HepG2 (cell line): ENCODE measurements around the gene DLL1. TPM values are rescaled to one million over a fixed set of nuclear protein-coding genes. Genes with fewer than 3 reads are reported as not detected.

Experiments used
- ATAC-seq: fragments of 200-7000 bp; cut with Tn5 transposase; 3 replicates; pipeline ENCODE4 v1.9.1; 2020; ENCODE audit warnings: mild to moderate bottlenecking, moderate library complexity
- BruUV-seq: library from RNA; stranded (reverse); fragments of 400-500 nt; replicated peaks from 2 replicates; lab custom pipeline; 2021; lab: Mats Ljungman, UMichigan
- CTCF ChIA-PET: fragments of 300-600 bp; formaldehyde crosslinking; extraction: SDS; loops from one replicate; lab custom pipeline; 2021; ENCODE audit warnings: low total read pairs, inconsistent platforms, low intra/inter-chr PET ratio; lab: Yijun Ruan, JAX
- POLR2A ChIA-PET: fragments of 350-600 bp; sonication (Branson Sonifier 250); formaldehyde crosslinking; loops from one replicate; lab custom pipeline; 2020; ENCODE audit warnings: antibody characterized with exemption, inconsistent platforms; lab: Yijun Ruan, JAX
- DNase-seq: peaks from one replicate; pipeline ENCODE4 v3.0.0-alpha.2; 2015; ENCODE audit warnings: low spot score
- FAIRE-seq: peaks from 3 replicates; lab custom pipeline; 2011; peaks lifted over from hg19 to GRCh38; lab: Jason Lieb, UNC
- H2AFZ ChIP-seq: one replicate; pipeline ENCODE4 v1.6.1; 2011; ENCODE audit warnings: low read length, inconsistent platforms
- H3K27ac ChIP-seq: fragments of 300-600 bp; 3 replicates; pipeline ENCODE4 v1.8.0; 2011; ENCODE audit warnings: mixed run types, mild to moderate bottlenecking, mixed read lengths, low read length, inconsistent platforms; ENCODE audit not compliant: insufficient read depth; ENCODE audit errors: extremely low read length
- H3K27me3 ChIP-seq, 2 experiments: fragments of 200-600 bp in 1 of 2; 2 replicates in 1 of 2; 3 replicates in 1 of 2; pipeline versions ENCODE4 v1.6.0 to v1.8.0; 2011; ENCODE audit warnings: low read length in 2 of 2, mild to moderate bottlenecking in 2 of 2, moderate library complexity in 2 of 2, inconsistent platforms in 1 of 2; ENCODE audit not compliant: insufficient read depth in 2 of 2, control insufficient read depth in 1 of 2
- H3K36me3 ChIP-seq, 2 experiments: fragments of 200-600 bp in 1 of 2; replicated peaks in 1 of 2; 2 replicates in 1 of 2; 3 replicates in 1 of 2; pipeline versions ENCODE4 v1.5.1 to v1.8.0; 2011; ENCODE audit warnings: low read length in 2 of 2, inconsistent platforms in 1 of 2; ENCODE audit not compliant: insufficient read depth in 2 of 2, control insufficient read depth in 1 of 2
- H3K4me1 ChIP-seq: 2 replicates; pipeline ENCODE4 v1.5.1; 2012; ENCODE audit warnings: low read length, inconsistent platforms; ENCODE audit not compliant: insufficient read depth
- H3K4me2 ChIP-seq: 2 replicates; pipeline ENCODE4 v1.6.0; 2011; ENCODE audit warnings: low read depth, low read length, inconsistent platforms
- H3K4me3 ChIP-seq, 3 experiments: fragments of 200-600 bp in 1 of 3; sonication (generic), shearing (Covaris generic) in 1 of 3; replicated peaks in 1 of 3; 2 replicates each; pipeline ENCODE4 v1.5.1; 2011 to 2016; ENCODE audit warnings: low read length in 3 of 3, inconsistent platforms in 2 of 3, low read depth in 2 of 3, mild to moderate bottlenecking in 2 of 3, control low read depth in 1 of 3, mixed read lengths in 1 of 3; ENCODE audit not compliant: insufficient read depth in 1 of 3
- H3K79me2 ChIP-seq: one replicate; pipeline ENCODE4 v1.6.1; 2011; ENCODE audit warnings: low read length, inconsistent platforms; ENCODE audit not compliant: insufficient read depth
- H3K9ac ChIP-seq: 2 replicates; pipeline ENCODE4 v1.6.0; 2011; ENCODE audit warnings: mild to moderate bottlenecking, low read depth, low read length, inconsistent platforms; ENCODE audit not compliant: insufficient read depth
- H3K9me3 ChIP-seq: 2 replicates; pipeline ENCODE4 v1.5.1; 2012; ENCODE audit warnings: mild to moderate bottlenecking, low read length
- H4K20me1 ChIP-seq: 2 replicates; pipeline ENCODE4 v1.6.0; 2011; ENCODE audit warnings: inconsistent platforms, mild to moderate bottlenecking, low read length, moderate library complexity; ENCODE audit not compliant: insufficient read depth
- GATAD2A ChIP-seq: IDR thresholded peaks from 2 replicates; pipeline ENCODE4 v1.6.1; 2016
- HNRNPK ChIP-seq: fragments of 200-400 bp; formaldehyde crosslinking; IDR thresholded peaks from 2 replicates; pipeline ENCODE4 v1.6.1; 2018; ENCODE audit warnings: low read length, low read depth, moderate library complexity, mild to moderate bottlenecking; ENCODE audit not compliant: poor library complexity, severe bottlenecking
- KAT7 ChIP-seq: IDR thresholded peaks from 2 replicates; pipeline ENCODE4 v1.6.1; 2018; ENCODE audit warnings: borderline replicate concordance, missing compliant biosample characterization
- NBN ChIP-seq: fragments of 450-650 bp; conservative IDR thresholded peaks from 2 replicates; pipeline ENCODE4 v1.6.1; 2017
- RBFOX2 ChIP-seq: fragments of 200-400 bp; formaldehyde crosslinking; IDR thresholded peaks from 2 replicates; pipeline ENCODE4 v1.6.1; 2017; ENCODE audit warnings: low read depth, mild to moderate bottlenecking, low read length
- ZNF253 ChIP-seq: sonication (generic); formaldehyde crosslinking; IDR thresholded peaks from 2 replicates; pipeline ENCODE4 v1.8.0; 2022; ENCODE audit warnings: mild to moderate bottlenecking, missing genetic modification reagents, borderline replicate concordance
- ZNF550 ChIP-seq: sonication (generic); formaldehyde crosslinking; IDR thresholded peaks from 2 replicates; pipeline ENCODE4 v1.4.0; 2020; ENCODE audit warnings: mild to moderate bottlenecking, missing genetic modification reagents, borderline replicate concordance
- WGBS: methylation state at CpG from one replicate; pipeline ENCODE4 v1.1.6; 2017; ENCODE audit warnings: low lambda C conversion rate; 5-methylcytosine and 5-hydroxymethylcytosine counted together
- in situ Hi-C: cut with HindIII; loops from 2 replicates; pipeline ENCODE4 v1.10.0; 2017; ENCODE audit warnings: low pct_unique_long_range_greater_than_20kb; ENCODE audit not compliant: extremely low pct_ligation_motif_present
- intact Hi-C: fragments of 100-400 bp; cut with micrococcal nuclease; formaldehyde crosslinking; loops from one replicate; pipeline ENCODE4 v1.10.0; 2022; ENCODE audit not compliant: unreplicated experiment
- polyA plus RNA-seq, 8 experiments: library from polyadenylated mRNA; depleted of rRNA in 3 of 8; stranded (reverse) in 7 of 8; unstranded in 1 of 8; fragments of >200 nt; fragmentation: Illumina TruSeq in 4 of 8; extraction: Trizol in 4 of 8; gene quantifications; 2 replicates each; pipeline versions ENCODE4 v1.2.1 to v1.2.3, GENCODE V29; 2011 to 2016; ENCODE audit warnings: low read depth in 4 of 8, missing spikeins in 1 of 8, mixed read lengths in 1 of 8; ENCODE audit not compliant: insufficient read depth in 1 of 8
- total RNA-seq, 5 experiments: library from RNA; depleted of rRNA; stranded (reverse); fragments of >200 nt; fragmentation: Illumina TruSeq; extraction: Trizol; gene quantifications; 2 replicates each; pipeline ENCODE4 v1.2.3, GENCODE V29; 2016; ENCODE audit warnings: low read depth in 1 of 5
- TF ChIP-seq, protein P1 (sequence below): sonication (generic); formaldehyde crosslinking; IDR thresholded peaks from 2 replicates; pipeline ENCODE4 v1.4.0; 2020; ENCODE audit warnings: missing genetic modification reagents, borderline replicate concordance

The DLL1 gene
- total and polyA plus RNA-seq, 2 of the 13 experiments (the other 11 are each of a cell fraction or from before 2014, with no cell fraction given), result not detected

DNA sequence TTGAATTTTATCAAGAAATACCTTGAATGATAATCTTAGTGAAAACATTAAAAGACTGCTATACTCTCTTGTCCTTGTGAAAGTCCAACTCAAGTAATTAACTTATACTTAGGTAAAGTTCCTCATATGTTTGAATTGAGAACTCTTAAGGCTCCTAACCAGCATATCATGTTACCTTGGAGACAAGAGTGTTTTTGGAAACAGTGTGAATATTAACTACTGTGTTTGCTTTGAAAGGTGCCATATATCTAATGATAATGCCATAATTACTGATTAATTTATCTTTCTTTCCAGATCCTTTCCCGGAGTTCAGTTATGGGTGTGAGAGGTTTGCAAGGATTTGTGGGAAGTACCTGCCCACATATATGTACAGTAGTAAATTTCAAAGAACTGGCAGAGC lies 26.2 kb upstream of the DLL1 start:
- in situ Hi-C loops (no loop called here), intact Hi-C loops (no loop called here)
- ATAC-seq, result no peak
- Histone ChIP-seq H3K9ac (no peak overlapping the region), H3K4me3 (no peak overlapping the region), H2AFZ (no peak overlapping the region), H4K20me1 (no peaks in the 10 kb centered on the region), H3K27me3 (no peaks in the 10 kb centered on the region), H3K4me1 (no peaks in the 10 kb centered on the region), H3K36me3 (peaks cover 10 to 14% of the 10 kb centered on the region in 2 experiments), H3K4me2 (no peak overlapping the region), H3K9me3 (no peaks in the 10 kb centered on the region), H3K79me2 (peaks cover 25% of the 10 kb centered on the region), H3K27ac (no peak overlapping the region)
- no TSS peak for BruUV-seq
- no peak for DNase-seq
- ChIA-PET POLR2A (no interaction called here), CTCF (no interaction called here)
- no peak for TF ChIP-seq NBN
- TF ChIP-seq GATAD2A, result no peak
- TF ChIP-seq RBFOX2, result no peak
- TF ChIP-seq ZNF550 (CRISPR knock-in tag), result no peak
- TF ChIP-seq ZNF253 (CRISPR knock-in tag), result no peak
- no peak for TF ChIP-seq KAT7 (CRISPR knock-in tag)
- TF ChIP-seq, protein P1, sequence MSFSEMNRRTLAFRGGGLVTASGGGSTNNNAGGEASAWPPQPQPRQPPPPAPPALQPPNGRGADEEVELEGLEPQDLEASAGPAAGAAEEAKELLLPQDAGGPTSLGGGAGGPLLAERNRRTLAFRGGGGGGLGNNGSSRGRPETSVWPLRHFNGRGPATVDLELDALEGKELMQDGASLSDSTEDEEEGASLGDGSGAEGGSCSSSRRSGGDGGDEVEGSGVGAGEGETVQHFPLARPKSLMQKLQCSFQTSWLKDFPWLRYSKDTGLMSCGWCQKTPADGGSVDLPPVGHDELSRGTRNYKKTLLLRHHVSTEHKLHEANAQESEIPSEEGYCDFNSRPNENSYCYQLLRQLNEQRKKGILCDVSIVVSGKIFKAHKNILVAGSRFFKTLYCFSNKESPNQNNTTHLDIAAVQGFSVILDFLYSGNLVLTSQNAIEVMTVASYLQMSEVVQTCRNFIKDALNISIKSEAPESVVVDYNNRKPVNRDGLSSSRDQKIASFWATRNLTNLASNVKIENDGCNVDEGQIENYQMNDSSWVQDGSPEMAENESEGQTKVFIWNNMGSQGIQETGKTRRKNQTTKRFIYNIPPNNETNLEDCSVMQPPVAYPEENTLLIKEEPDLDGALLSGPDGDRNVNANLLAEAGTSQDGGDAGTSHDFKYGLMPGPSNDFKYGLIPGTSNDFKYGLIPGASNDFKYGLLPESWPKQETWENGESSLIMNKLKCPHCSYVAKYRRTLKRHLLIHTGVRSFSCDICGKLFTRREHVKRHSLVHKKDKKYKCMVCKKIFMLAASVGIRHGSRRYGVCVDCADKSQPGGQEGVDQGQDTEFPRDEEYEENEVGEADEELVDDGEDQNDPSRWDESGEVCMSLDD (CRISPR knock-in tag), result no peak
- no peak for TF ChIP-seq HNRNPK
- 100% methylated on average over 1 of the region's 1 CpG for WGBS
- FAIRE-seq, result no peak
